ENCODE results near the gene MRPL12. TPM values are rescaled to one million over a fixed set of nuclear protein-coding genes. Genes with fewer than 3 reads are reported as not detected.

MRPL12 gene
- total RNA-seq, 1 experiment from 2014 or later: 93.7 TPM

GRCh38 chr17:81714412-81715106 lies 11.4 kb downstream of the MRPL12 start:
- Histone ChIP-seq H3K27ac (no peak overlapping the region), H3K36me3 (peaks cover 6% of the 10 kb centered on the region), H3K4me3 (no peak overlapping the region), H3K9me3 (replicated peaks) (no peaks in the 10 kb centered on the region), H3K27me3 (no peaks in the 10 kb centered on the region), H3K4me1 (peaks cover 25% of the 10 kb centered on the region)
- DNase-seq: no peak

DNA sequence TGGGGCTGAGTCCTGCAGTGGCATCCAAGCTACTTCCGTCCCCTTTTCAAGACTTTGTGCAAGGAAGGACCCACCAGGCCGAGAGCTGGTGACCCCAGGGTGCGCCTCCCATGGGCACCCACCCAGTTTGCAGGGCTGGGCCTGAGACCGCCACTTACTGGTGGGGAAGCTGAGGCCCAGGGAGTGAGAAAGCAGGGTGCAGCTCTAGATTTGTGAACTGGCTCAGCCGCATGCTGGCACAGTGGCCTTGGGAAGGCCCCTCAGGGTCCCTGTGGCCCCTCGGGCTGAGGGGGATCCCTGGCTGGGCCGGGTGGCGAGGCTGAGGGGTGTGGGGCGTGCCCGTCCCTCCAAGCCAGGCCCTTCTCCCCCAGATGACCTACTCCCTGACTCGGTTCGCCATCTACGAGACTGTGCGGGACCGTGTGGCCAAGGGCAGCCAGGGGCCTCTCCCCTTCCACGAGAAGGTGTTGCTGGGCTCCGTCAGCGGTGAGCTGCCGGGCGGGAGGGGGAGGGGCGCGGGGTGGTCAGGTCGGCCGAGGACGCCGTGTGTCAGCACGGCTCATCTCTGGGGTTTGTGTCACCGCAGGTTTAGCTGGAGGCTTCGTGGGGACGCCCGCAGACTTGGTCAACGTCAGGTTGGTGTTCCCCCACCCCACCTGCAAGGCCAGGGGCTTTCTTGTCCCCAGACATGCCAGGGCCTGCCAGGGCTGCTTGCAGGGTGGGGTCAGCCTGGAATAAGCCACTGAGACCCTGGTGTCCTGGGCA lies 12.1 kb downstream of the MRPL12 start:
- Histone ChIP-seq H3K4me1 (peaks cover 25% of the 10 kb centered on the region), H3K27me3 (no peaks in the 10 kb centered on the region), H3K36me3 (peaks cover 6% of the 10 kb centered on the region), H3K9me3 (replicated peaks) (no peaks in the 10 kb centered on the region), H3K27ac (no peak overlapping the region), H3K4me3 (no peak overlapping the region)
- DNase-seq: no peak

DNA sequence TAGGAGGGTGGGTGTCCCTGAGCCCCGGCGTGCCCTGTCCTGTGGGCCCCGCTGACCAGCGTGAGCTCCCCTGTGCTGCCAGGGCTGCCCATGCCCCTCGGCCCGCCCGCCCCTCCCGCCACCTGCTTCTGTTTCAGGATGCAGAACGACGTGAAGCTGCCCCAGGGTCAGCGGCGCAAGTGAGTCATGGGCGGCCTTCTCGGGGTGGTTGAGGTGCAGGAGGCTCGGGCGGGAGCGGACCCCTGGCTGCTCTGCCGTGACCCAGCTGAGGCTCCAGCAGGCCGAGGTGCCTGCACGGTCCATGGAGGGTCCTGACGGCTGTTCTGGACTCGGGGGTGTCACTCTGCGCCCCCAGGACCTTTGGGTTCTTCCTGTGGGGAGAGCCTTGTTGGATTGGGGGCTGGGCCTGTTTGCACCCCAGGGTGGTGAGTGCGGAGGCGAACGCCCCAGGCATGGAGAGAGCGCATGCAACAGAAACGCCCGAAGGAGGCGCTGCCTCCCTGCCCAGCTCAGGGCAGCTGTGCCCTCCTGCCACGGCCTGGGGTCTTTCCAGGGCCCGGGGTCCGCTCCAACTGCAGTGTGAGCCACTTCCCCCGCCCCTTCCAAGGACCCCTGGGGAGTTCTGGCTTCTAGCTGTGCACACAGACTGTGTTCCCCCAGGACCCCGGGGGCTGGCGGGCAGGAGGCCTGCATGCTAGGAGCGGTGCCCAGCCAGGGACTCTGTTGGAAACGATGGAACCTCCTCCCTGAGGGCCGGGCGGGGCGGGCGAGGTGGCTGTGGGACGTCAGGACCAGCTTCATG lies 12.9 kb downstream of the MRPL12 start:
- no peak overlapping the region for H3K4me3 ChIP-seq
- no peaks in the 10 kb centered on the region for H3K9me3 ChIP-seq (replicated peaks)
- DNase-seq: no peak
- peaks cover 6% of the 10 kb centered on the region for H3K36me3 ChIP-seq
- H3K27me3 ChIP-seq: no peaks in the 10 kb centered on the region
- peaks cover 20% of the 10 kb centered on the region for H3K4me1 ChIP-seq
- H3K27ac ChIP-seq: no peak overlapping the region

GRCh38 chr17:81716674-81716996 lies 13.5 kb downstream of the MRPL12 start:
- no peak overlapping the region for H3K4me3 ChIP-seq
- H3K27me3 ChIP-seq: no peaks in the 10 kb centered on the region
- H3K27ac ChIP-seq: no peak overlapping the region
- no peak for DNase-seq
- H3K9me3 ChIP-seq (replicated peaks): no peaks in the 10 kb centered on the region
- peaks cover 6% of the 10 kb centered on the region for H3K36me3 ChIP-seq
- H3K4me1 ChIP-seq: peaks cover 17% of the 10 kb centered on the region

DNA sequence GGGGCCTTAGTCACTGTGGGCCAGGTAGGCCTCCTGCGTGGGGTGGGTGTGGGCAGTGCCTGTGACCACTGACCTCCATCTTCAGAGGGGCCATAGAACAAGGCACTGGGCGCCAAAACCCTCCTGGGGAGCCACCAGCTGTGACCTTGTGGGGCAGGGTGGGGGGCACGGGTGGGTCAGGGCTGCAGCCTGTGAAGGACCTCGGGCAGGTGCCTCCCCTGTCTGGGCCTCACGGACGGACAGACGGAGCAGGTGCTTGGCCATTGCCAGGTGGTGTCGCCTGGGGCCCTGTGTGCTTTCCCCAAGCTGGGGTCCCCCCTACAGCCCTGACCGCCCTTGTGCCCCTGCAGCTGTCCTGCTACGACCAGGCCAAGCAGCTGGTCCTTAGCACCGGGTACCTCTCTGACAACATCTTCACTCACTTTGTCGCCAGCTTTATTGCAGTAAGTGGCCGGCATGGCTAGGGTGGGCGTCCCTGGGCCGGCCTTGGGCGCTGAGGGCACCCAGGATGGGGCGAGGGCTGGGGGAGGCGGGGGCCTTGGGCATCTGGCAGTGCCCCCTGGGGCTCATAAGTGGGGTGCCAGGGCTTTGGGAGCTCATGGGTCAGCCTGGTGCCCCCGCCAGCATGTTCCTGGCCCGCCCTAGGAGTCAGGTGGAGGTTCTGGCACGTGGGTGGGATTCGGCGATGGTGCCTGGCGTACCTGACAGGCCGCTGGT lies 14.0 kb downstream of the MRPL12 start:
- H3K9me3 ChIP-seq (replicated peaks): no peaks in the 10 kb centered on the region
- no peak overlapping the region for H3K4me3 ChIP-seq
- no peaks in the 10 kb centered on the region for H3K27me3 ChIP-seq
- no peak for DNase-seq
- peaks cover 22% of the 10 kb centered on the region for H3K4me1 ChIP-seq
- H3K36me3 ChIP-seq: peaks cover 6% of the 10 kb centered on the region
- no peak overlapping the region for H3K27ac ChIP-seq

DNA sequence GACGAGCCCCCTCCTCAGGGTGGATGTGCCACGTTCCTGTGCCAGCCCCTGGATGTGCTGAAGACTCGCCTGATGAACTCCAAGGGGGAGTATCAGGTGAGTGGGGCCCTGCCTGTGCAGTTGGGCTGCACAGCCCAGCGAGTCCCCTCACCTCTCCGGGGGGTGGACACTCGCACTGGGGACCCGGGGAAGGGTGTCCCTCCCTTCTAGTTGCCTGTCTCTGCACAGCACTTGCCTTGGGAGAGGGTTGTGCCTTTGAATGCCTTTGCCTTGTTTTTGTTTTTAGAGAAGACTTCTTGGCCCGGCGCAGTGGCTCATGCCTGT lies 14.6 kb downstream of the MRPL12 start:
- Histone ChIP-seq H3K4me3 (no peak overlapping the region), H3K27me3 (peaks cover under 1% of the 10 kb centered on the region; the same call in 1 of the 2 replicates), H3K36me3 (peaks cover 6% of the 10 kb centered on the region), H3K27ac (no peak overlapping the region), H3K9me3 (replicated peaks) (no peaks in the 10 kb centered on the region), H3K4me1 (peaks cover 27% of the 10 kb centered on the region)
- DNase-seq: no peak

- DNase-seq: no peak
- Histone ChIP-seq H3K4me3 (no peak overlapping the region), H3K27me3 (peaks cover 3% of the 10 kb centered on the region; the same call in 1 of the 2 replicates), H3K9me3 (replicated peaks) (no peaks in the 10 kb centered on the region), H3K36me3 (peaks cover 6% of the 10 kb centered on the region), H3K4me1 (peaks cover 20% of the 10 kb centered on the region), H3K27ac (no peak overlapping the region)
Observed at GRCh38 chr17:81719410-81720266, 16.5 kb downstream of the MRPL12 start.

DNA sequence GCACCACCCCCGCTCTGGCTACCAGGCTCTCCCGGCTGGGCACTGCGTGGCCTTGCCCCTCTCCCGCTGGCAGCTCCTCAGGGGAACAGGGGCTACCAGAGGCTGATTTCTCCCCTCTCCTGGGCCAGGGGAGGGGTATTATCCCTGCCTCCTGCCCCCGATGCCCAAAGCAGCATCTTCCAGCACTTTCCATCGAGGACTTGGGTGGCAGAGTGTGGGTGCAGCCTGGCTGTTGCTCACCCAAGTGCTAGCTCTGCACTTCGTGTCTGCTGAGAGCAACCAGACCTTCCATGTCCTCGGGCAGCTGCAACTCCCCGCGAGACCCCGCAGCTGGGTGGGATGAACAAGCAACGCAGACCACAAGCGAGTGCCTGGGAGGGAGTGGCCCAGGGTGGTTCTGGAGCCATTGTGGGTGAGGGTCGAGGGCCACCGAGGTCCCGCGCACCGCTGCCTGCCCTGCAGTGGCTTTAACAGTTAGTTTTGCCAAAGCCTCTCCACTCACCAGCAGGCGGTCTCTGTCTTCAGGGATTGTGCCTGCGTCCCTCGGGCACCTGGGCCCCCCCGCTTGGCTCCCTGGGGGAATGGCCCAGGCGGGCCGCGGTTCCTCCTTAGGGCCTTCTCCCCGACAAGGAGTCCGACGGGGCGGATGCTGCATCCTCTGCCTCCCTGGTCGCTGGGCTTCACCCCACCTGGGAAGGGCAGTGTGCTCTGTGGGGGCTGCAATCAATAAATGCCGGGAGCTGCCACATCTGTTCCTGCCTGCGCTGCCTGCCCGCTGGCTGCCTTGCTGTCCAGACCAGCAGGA lies 17.3 kb downstream of the MRPL12 start:
- no peak overlapping the region for H3K4me3 ChIP-seq
- H3K36me3 ChIP-seq: peaks cover 6% of the 10 kb centered on the region; the same call in 1 of the 2 replicates
- H3K27ac ChIP-seq: no peak overlapping the region
- H3K9me3 ChIP-seq (replicated peaks): no peaks in the 10 kb centered on the region
- peaks cover 20% of the 10 kb centered on the region for H3K4me1 ChIP-seq
- H3K27me3 ChIP-seq: peaks cover 3% of the 10 kb centered on the region; the same call in 1 of the 2 replicates
- DNase-seq: no peak

GRCh38 chr17:81722184-81723120 lies 19.3 kb downstream of the MRPL12 start:
- H3K4me1 ChIP-seq: peaks cover 17% of the 10 kb centered on the region
- peaks cover 3% of the 10 kb centered on the region; the same call in 1 of the 2 replicates for H3K27me3 ChIP-seq
- H3K9me3 ChIP-seq (replicated peaks): no peaks in the 10 kb centered on the region
- no peak overlapping the region for H3K27ac ChIP-seq
- peak; percentile 62 to 65 for DNase-seq
- no peak overlapping the region for H3K4me3 ChIP-seq
- peaks cover 6% of the 10 kb centered on the region; the same call in 1 of the 2 replicates for H3K36me3 ChIP-seq

GRCh38 chr17:81723651-81724209 lies 20.6 kb downstream of the MRPL12 start:
- Histone ChIP-seq H3K4me3 (no peak overlapping the region), H3K36me3 (no peaks in the 10 kb centered on the region), H3K4me1 (peaks cover 17% of the 10 kb centered on the region), H3K9me3 (replicated peaks) (no peaks in the 10 kb centered on the region), H3K27me3 (peaks cover 3% of the 10 kb centered on the region; the same call in 1 of the 2 replicates), H3K27ac (no peak overlapping the region)
- no peak for DNase-seq

GRCh38 chr17:81725439-81725838 lies 22.3 kb downstream of the MRPL12 start:
- Histone ChIP-seq H3K27ac (no peak overlapping the region), H3K4me3 (no peak overlapping the region), H3K27me3 (peaks cover 3% of the 10 kb centered on the region; the same call in 1 of the 2 replicates), H3K36me3 (no peaks in the 10 kb centered on the region), H3K9me3 (replicated peaks) (no peaks in the 10 kb centered on the region), H3K4me1 (peaks cover 22% of the 10 kb centered on the region)
- no peak for DNase-seq

DNA sequence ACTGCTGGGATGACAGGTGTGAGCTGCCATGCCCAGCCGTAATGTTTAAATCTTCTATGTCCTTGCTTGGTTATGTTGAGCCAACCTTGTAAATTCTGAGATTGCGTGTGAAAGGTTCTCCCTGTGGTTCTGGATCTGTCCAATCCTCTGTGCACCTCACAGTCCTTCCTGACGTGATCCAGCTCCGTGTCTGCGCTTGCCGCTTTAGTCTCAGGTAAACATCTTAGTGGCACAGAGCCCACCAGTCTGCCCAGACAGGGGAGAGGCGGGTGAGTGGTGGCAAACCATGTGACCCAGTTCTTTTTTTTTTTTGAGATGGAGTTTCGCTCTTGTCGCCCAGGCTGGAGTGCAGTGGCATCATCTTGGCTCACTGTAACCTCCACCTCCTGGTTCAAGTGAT lies 22.8 kb downstream of the MRPL12 start:
- Histone ChIP-seq H3K4me3 (no peak overlapping the region), H3K36me3 (no peaks in the 10 kb centered on the region), H3K27ac (no peak overlapping the region), H3K27me3 (peaks cover 3% of the 10 kb centered on the region; the same call in 1 of the 2 replicates), H3K9me3 (replicated peaks) (no peaks in the 10 kb centered on the region), H3K4me1 (peaks cover 27% of the 10 kb centered on the region)
- no peak for DNase-seq

Measured in SJCRH30 (cell line).